Transverse colon (tissue), 3 donors: ENCODE measurements around the gene DIP2A.

Experiments used
- CTCF ChIP-seq, 5 experiments: fragments of 200-600 bp in 3 of 5; fragments of 450-650 bp in 2 of 5; sonication (generic) in 3 of 5; IDR thresholded peaks; 1 replicate in 2 of 5; 2 replicates in 3 of 5; pipeline ENCODE4 v1.5.1; 2016 to 2017; ENCODE audit warnings: antibody characterized with exemption in 5 of 5, inconsistent platforms in 3 of 5, mild to moderate bottlenecking in 2 of 5, moderate library complexity in 1 of 5
- EP300 ChIP-seq: sonication (generic); formaldehyde crosslinking; IDR thresholded peaks from one replicate; pipeline ENCODE4 v1.6.1; 2017; ENCODE audit warnings: antibody characterized with exemption, low read depth
- POLR2A ChIP-seq: fragments of 450-650 bp; IDR thresholded peaks from one replicate; pipeline ENCODE4 v1.6.1; 2016; ENCODE audit warnings: antibody characterized with exemption, mild to moderate bottlenecking, moderate library complexity

GRCh38 chr21:46543306-46543705, 84.6 kb downstream of the DIP2A start:
- TF ChIP-seq CTCF (IDR thresholded peaks at IDR 0.05) (no peak), EP300 (no peak), POLR2A (no peak)
